D721Med (cell line): ENCODE measurements around the gene NHLH1.
A peak's percentile ranks its signal among the peaks of the same experiment; 100 is the strongest.

ENCODE experiments used
- DNase-seq: peaks from one replicate; pipeline ENCODE4 v3.0.0; 2011; ENCODE audit warnings: low spot score; ENCODE audit not compliant: insufficient read length
- FAIRE-seq: peaks from 2 replicates; lab custom pipeline; 2011; peaks lifted over from hg19 to GRCh38; lab: Jason Lieb, UNC
- CTCF ChIP-seq: IDR thresholded peaks from 2 replicates; pipeline ENCODE4 v1.5.1; 2012; ENCODE audit warnings: mild to moderate bottlenecking, control low read depth; ENCODE audit not compliant: insufficient read depth; ENCODE audit errors: missing control alignments

NHLH1 gene

GRCh38 chr1:160363951-160364735 lies 2.7 kb upstream of the NHLH1 start:
- FAIRE-seq (peak; percentile 38), DNase-seq (no peak)
- no peak for TF ChIP-seq CTCF

- FAIRE-seq: no peak
- no peak for TF ChIP-seq CTCF
- DNase-seq: no peak
Observed at GRCh38 chr1:160365325-160365724, 1.5 kb upstream of the NHLH1 start.

- FAIRE-seq: no peak
- DNase-seq: no peak
- TF ChIP-seq CTCF: no peak
Observed at GRCh38 chr1:160367516-160367900, 637 bp downstream of the NHLH1 start.

GRCh38 chr1:160367934-160368923 lies 1.4 kb downstream of the NHLH1 start:
- no peak for DNase-seq
- no peak for TF ChIP-seq CTCF
- peak; percentile 29 for FAIRE-seq

- TF ChIP-seq CTCF: no peak
- FAIRE-seq (no peak), DNase-seq (no peak)
Observed at GRCh38 chr1:160369087-160369486, 2.2 kb downstream of the NHLH1 start.

GRCh38 chr1:160370561-160371345 lies 3.9 kb downstream of the NHLH1 start:
- FAIRE-seq (no peak), DNase-seq (no peak)
- TF ChIP-seq CTCF: no peak
